ENCODE measurements around the gene TMEM130.

Gene TMEM130

GRCh38 chr7:98869597-98870120 lies at the start of gene TMEM130:
Gene TMEM130, minus strand, starts transcription at chr7:98870014. Its CDS starts 153 bp downstream, at chr7:98869861.
- TF ChIP-seq, protein P1, sequence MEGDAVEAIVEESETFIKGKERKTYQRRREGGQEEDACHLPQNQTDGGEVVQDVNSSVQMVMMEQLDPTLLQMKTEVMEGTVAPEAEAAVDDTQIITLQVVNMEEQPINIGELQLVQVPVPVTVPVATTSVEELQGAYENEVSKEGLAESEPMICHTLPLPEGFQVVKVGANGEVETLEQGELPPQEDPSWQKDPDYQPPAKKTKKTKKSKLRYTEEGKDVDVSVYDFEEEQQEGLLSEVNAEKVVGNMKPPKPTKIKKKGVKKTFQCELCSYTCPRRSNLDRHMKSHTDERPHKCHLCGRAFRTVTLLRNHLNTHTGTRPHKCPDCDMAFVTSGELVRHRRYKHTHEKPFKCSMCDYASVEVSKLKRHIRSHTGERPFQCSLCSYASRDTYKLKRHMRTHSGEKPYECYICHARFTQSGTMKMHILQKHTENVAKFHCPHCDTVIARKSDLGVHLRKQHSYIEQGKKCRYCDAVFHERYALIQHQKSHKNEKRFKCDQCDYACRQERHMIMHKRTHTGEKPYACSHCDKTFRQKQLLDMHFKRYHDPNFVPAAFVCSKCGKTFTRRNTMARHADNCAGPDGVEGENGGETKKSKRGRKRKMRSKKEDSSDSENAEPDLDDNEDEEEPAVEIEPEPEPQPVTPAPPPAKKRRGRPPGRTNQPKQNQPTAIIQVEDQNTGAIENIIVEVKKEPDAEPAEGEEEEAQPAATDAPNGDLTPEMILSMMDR (IDR thresholded peaks at IDR 0.05; ENCODE audit: low read depth, low read length): no peak
- DNase-seq (ENCODE audit: low read depth in 2 of 2): peak in 1 of 2 donors; percentile 18
- peak within 1 kb of the TSS; percentile 46 to 48 for H3K4me3 ChIP-seq (replicated peaks in 1 of 2; ENCODE audit: low read depth in 2 of 2, low read length in 2 of 2)

- TF ChIP-seq, protein P1 (IDR thresholded peaks at IDR 0.05; ENCODE audit: low read depth, low read length): no peak
- DNase-seq (ENCODE audit: low read depth in 2 of 2): no peak
- H3K4me3 ChIP-seq (replicated peaks in 1 of 2; ENCODE audit: low read depth in 2 of 2, low read length in 2 of 2): no peak overlapping the region
Observed at GRCh38 chr7:98917331-98917730, 47.5 kb upstream of the TMEM130 start.

DNA sequence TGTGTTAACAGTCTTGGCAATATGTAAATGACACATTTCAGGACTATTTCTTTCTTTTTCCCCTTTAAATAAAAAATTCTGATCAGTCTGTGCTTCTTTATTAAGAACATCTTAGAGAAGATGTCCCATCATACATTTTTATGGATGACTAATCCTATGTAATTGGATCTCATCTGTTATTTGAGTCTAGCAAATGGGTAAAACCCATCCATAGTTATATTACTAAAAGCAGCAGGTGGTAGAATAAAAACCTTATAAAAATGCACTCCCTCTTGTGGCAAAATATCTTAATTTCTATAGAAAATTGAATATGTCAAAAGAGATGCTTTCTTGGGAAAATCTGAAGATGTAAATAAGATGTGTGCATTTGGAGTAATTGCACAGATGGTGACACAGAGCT lies 43.8 kb upstream of the TMEM130 start:
- no peak overlapping the region for H3K4me3 ChIP-seq (replicated peaks in 1 of 2; ENCODE audit: low read depth in 2 of 2, low read length in 2 of 2)
- TF ChIP-seq, protein P1 (IDR thresholded peaks at IDR 0.05; ENCODE audit: low read depth, low read length): no peak
- DNase-seq (ENCODE audit: low read depth in 2 of 2): peak in 1 of 2 donors; percentile 2

DNA sequence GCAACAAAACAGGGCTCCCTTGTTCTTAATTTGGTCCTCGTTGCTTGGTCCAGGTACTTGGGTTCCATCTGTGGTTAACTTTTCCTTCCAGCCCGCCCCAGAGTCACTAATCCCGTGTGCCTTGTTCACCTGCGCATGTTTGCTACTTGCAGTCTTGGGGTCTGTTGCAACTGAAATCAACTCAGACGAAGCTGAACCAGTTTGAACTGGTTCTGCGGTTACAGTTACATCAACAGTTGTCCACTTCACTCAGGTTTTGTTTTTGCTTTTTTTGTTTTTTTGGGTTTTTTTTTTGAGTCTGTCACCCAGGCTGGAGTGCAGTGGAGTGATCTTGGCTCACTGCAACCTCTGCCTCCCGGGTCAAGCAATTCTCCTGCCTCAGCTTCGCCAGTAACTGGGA lies 43.2 kb upstream of the TMEM130 start:
- H3K4me3 ChIP-seq (replicated peaks in 1 of 2; ENCODE audit: low read depth in 2 of 2, low read length in 2 of 2): no peak overlapping the region
- no peak for DNase-seq (ENCODE audit: low read depth in 2 of 2)
- TF ChIP-seq, protein P1 (IDR thresholded peaks at IDR 0.05; ENCODE audit: low read depth, low read length): no peak

DNA sequence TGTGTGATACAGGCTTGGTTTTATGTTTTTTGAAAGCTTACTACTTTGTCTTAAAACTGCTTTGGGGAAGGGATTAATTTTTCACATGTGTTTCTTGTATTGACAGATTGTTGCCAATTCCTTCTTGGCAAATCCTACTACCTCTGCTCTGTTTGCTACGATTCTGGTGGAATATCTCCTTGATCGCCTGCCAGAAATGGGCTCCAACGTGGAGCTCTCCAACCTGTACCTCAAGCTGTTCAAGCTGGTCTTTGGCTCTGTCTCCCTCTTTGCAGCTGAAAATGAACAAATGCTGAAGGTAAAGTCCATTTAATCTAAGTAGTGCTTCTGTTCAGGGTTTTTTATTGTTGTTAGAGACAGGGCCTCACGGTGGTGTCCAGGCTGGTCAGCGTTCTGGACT lies 42.1 kb upstream of the TMEM130 start:
- H3K4me3 ChIP-seq (replicated peaks in 1 of 2; ENCODE audit: low read depth in 2 of 2, low read length in 2 of 2): no peak overlapping the region
- no peak for DNase-seq (ENCODE audit: low read depth in 2 of 2)
- TF ChIP-seq, protein P1 (IDR thresholded peaks at IDR 0.05; ENCODE audit: low read depth, low read length): no peak

GRCh38 chr7:98910427-98910826 lies 40.6 kb upstream of the TMEM130 start:
- DNase-seq (ENCODE audit: low read depth in 2 of 2): no peak
- TF ChIP-seq, protein P1 (IDR thresholded peaks at IDR 0.05; ENCODE audit: low read depth, low read length): no peak
- no peak overlapping the region for H3K4me3 ChIP-seq (replicated peaks in 1 of 2; ENCODE audit: low read depth in 2 of 2, low read length in 2 of 2)

GRCh38 chr7:98909487-98909886 lies 39.7 kb upstream of the TMEM130 start:
- TF ChIP-seq, protein P1 (IDR thresholded peaks at IDR 0.05; ENCODE audit: low read depth, low read length): no peak
- H3K4me3 ChIP-seq (replicated peaks in 1 of 2; ENCODE audit: low read depth in 2 of 2, low read length in 2 of 2): no peak overlapping the region
- DNase-seq (ENCODE audit: low read depth in 2 of 2): no peak
